Measurements from ENCODE around the gene KIAA1217.

Gene KIAA1217

DNA sequence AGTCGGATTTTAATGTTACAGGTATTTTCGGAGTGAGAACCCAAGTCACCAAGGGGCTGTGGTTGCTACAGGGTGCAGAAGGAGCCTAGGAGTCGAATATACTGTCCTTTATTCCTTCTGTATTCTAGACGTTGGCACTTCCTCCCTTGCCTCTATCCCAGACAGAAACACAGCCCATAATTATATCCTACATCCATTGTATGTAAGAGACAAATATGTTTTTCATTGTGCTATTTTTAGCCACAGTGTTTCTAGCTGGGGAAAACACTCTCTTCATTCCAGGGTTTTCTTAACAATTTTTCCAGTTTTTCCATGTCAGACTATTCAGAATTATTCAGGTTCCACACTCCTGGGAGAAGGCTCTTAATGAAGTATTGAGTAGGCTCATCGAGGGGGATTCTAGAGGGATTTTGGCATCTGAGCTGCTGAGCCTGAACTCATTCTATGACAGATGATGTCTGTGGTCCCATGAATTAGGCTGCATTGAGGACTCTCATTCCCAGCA lies 32.6 kb downstream of the KIAA1217 start:
- DNase-seq (ENCODE audit: low read depth in 2 of 2), result no peak

DNA sequence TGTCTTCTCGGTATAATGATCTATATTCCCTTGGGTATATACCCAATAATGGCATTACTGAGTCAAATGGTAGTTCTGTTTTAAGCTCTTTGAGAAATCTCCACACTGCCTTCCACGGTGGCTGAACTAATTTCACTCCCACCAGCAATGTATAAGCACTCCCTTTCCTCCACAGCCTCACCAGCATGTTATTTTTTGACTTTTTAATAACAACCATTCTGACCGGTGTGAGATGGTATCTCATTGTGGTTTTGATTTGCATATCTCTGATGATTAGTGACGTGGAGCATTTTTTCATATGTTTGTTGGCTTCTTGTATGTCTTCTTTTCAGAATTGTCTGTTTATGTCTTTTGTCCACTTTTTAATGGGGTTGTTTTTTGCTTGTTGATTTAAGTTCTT lies 33.6 kb downstream of the KIAA1217 start:
- no peak for DNase-seq (ENCODE audit: low read depth in 2 of 2)

GRCh38 chr10:24246365-24246764 lies 37.4 kb downstream of the KIAA1217 start:
- no peak for DNase-seq (ENCODE audit: low read depth in 2 of 2)

DNA sequence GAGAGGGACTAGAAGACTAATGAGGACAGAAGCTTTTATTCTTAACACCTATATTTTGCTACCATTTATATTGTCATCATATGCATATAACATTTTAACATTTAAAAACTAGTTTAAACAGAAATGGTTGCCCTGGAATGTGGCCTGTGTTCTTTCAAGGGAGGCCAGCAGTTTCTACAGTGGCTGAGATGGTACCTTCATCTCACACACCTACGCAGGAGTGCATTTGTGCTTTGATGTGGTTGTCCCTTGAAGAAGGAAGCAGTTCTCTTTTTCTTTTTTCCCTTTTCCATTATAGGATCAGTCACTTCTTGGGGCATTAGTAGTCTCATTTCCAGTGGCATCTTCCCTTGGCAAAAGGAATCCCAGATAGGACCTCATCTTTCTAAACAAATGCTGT lies 38.9 kb downstream of the KIAA1217 start:
- no peak for DNase-seq (ENCODE audit: low read depth in 2 of 2)

GRCh38 chr10:24249829-24250415 lies 41.0 kb downstream of the KIAA1217 start:
- no peak for DNase-seq (ENCODE audit: low read depth in 2 of 2)

- DNase-seq (ENCODE audit: low read depth in 2 of 2), result no peak
Observed at GRCh38 chr10:24251547-24251946, 42.6 kb downstream of the KIAA1217 start.

GRCh38 chr10:24254180-24254579 lies 45.2 kb downstream of the KIAA1217 start:
- DNase-seq (ENCODE audit: low read depth in 2 of 2), result no peak

- no peak for DNase-seq (ENCODE audit: low read depth in 2 of 2)
Observed at GRCh38 chr10:24255115-24255880, 46.4 kb downstream of the KIAA1217 start.

DNA sequence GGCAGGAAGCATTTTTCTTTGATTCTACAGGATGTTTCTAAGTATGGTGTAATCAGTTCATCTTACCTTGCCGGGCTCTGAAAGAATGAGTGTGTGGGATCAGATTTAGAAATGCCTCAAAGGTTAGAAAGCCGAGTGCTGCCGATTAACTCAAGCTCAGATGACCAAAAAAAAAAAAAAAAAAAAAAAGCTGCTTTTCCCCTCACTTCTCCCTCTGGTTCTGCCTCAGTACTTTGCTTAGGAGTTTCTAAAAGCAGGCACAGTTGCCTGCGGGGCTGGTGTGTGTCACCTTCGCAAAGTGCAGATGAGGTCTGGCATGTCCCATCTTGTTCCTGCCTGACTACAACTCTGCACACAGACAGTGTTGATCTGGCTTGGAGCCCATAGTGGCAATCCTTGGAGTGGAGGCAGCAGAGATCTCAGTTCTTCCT lies 47.0 kb downstream of the KIAA1217 start:
- no peak for DNase-seq (ENCODE audit: low read depth in 2 of 2)

GRCh38 chr10:24256619-24257107 lies 47.7 kb downstream of the KIAA1217 start:
- DNase-seq (ENCODE audit: low read depth in 2 of 2), result no peak

GRCh38 chr10:24257588-24257987 lies 48.6 kb downstream of the KIAA1217 start:
- no peak for DNase-seq (ENCODE audit: low read depth in 2 of 2)

DNA sequence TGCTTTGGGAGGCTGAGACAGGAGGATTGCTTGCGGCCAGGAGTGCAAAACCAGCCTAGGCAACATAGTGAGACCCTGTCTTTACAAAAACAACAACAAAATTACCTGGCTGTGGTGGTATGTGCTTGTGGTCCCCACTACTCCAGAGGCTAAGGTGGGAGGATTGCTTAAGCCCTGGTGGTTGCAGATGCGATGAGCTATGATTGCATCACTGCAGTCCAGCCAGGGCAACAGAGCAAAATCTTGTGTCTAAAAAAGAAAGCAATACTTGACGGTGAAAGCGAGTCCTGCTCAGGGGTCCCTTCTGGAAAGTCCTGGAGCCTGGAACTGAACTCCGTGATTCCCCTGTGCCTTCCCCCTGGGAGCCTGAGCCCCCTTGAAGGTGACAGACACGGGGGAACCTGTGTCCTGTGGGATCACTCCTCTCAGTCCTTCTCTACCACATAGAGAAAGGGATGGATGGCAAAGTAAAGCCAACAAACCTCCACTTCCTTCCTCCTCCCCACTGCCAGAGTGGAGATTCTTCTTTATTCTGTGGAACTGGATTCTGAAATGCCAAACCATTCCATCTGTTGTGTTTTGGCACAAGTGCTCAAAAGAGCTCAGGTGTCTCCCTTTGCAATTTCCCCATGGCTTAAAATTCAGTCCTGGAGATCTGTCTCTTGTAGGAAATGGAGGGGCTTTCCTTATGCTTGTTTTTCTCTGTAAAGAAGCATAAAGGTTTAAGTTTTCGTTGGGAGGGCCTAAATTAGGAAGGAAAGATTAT lies 50.6 kb downstream of the KIAA1217 start:
- no peak for DNase-seq (ENCODE audit: low read depth in 2 of 2)

GRCh38 chr10:24261627-24262026 lies 52.7 kb downstream of the KIAA1217 start:
- no peak for DNase-seq (ENCODE audit: low read depth in 2 of 2)

DNA sequence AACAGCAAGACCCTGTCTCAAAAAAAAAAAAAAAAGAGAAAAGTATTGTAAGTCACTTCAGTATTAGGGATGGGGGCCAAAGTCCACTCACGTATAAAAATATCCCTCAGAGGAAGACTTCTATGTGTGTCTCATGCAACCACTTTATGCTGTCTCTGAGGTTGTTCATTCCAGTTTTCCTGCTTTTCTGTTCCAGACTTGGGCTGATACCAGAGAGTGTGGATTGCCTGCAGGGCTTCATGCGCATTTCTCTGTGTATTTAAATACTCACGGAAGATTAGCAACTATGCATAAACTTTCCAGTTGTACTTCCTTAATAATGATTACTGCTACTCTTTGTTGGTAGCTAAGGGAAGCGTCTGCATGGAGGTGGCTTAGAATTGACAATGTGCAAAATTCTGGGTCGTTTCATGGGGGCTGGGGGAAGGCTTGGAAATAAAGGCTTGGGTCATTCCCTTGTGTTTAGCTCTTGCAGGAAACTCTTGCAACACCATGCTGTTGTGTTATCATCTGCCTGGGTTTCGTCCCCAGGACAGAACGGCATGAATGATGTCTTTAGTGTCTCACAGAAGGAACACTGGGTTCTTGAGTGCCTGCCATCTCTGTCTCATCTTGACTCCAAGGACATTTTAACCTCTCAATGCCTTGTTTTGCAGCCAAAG lies 54.1 kb downstream of the KIAA1217 start:
- DNase-seq (ENCODE audit: low read depth in 2 of 2), result no peak

DNA sequence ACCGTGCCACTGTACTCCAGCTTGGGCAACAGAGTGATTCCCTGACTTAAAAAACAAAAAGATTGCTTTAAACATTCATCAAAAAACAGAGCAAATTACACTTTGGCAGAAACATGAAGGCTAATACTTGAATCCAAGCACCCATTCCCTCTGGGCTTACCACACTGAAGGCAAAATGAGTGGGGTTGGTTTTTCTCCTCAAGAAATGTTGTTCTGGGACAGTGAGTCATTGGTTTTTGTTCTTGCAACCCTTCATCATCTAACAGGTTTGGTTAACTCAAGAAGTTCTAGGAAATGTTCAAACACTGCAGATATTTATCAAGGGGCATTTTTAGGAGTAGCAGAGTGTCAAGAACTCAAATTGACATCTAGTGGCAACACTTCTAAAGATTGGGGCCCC lies 60.5 kb downstream of the KIAA1217 start:
- DNase-seq (ENCODE audit: low read depth in 2 of 2), result no peak

DNA sequence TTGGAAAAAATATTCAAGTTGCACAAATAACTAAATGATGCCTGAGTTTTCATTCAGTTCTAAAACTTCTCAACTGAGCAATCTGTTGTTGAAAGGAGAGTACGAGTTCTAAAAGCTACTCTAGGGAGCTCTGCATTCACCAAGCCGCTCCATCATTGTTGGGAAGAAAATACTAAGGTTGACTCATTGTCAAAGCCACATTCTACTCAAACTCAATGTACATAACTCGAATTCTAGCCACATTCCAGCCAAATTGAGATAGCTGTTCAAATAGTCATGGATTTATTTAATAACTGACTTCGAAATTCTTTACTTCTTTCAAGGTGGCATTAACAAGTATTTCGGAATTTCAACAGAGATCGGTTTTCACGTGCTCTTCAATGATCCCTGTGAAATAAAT lies 63.4 kb downstream of the KIAA1217 start:
- DNase-seq (ENCODE audit: low read depth in 2 of 2), result no peak

- no peak for DNase-seq (ENCODE audit: low read depth in 2 of 2)
Observed at GRCh38 chr10:24277277-24277676, 68.3 kb downstream of the KIAA1217 start.

DNA sequence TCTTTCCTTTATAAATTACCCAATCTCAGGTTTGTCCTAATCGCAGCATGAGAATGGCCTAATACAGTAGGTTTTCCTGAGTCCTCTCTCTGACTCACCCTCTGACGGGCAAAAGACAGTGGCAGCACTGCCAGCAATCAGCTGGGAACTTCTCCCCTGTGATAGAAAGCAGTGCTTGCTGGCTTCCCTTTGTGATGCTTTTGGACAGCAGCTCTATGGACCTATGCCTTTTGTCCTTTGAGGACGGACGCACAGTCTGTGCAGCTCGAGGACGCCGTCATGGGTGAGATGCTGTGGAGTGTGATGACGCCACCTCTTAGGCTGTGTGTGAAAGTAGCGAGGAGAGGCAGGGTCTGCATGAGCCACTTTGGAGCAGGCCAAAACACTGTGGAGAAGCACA lies 68.8 kb downstream of the KIAA1217 start:
- DNase-seq (ENCODE audit: low read depth in 2 of 2), result no peak

DNA sequence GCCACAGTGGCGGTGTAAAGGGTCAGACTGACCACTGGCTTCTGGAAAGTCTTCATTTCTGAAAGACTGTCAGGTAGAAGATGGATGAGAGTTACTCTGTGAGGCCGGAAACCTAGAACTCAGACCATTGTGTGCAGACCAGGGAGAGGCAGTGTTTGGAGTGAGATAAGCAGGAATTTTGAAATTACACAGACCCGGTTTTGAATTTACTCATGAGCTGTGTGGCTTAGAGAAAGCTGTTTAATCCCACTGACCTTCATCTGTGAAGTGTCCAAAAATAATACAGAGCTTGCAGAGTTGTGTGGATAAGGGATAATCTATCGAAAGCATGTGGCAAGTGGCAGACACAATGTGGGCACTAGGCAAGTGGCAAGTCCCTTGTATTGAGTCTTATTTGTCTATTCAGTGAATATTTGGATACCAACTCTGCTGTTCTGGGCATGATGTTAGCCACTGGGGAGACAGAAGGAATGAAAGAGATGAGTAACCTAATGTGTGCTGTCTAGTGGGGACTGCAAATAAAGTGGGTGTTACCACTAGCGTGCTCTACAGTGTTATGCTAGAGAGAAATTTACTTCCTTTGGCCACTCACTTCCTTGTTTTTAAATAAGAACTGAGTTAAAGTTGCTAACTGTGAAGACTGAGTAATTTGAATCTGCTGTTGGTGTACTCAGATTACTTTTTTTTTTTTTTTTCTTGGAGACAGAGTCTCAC lies 69.4 kb downstream of the KIAA1217 start:
- no peak for DNase-seq (ENCODE audit: low read depth in 2 of 2)

- DNase-seq (ENCODE audit: low read depth in 2 of 2), result no peak
Observed at GRCh38 chr10:24279166-24279565, 70.2 kb downstream of the KIAA1217 start.

GRCh38 chr10:24287559-24288195 lies 78.7 kb downstream of the KIAA1217 start:
- no peak for DNase-seq (ENCODE audit: low read depth in 2 of 2)

Measured in activated CD4-positive, alpha-beta T cell treated with anti-CD3 and anti-CD28 coated beads for 24 hours (primary cell).